ENCODE measurements around the gene OSM. TPM values are rescaled to one million over a fixed set of nuclear protein-coding genes. Genes with fewer than 3 reads are reported as not detected.

The OSM gene
- total RNA-seq, 3 donors from 2014 or later: 1.3 to 2.5 (median 1.3) TPM

DNA sequence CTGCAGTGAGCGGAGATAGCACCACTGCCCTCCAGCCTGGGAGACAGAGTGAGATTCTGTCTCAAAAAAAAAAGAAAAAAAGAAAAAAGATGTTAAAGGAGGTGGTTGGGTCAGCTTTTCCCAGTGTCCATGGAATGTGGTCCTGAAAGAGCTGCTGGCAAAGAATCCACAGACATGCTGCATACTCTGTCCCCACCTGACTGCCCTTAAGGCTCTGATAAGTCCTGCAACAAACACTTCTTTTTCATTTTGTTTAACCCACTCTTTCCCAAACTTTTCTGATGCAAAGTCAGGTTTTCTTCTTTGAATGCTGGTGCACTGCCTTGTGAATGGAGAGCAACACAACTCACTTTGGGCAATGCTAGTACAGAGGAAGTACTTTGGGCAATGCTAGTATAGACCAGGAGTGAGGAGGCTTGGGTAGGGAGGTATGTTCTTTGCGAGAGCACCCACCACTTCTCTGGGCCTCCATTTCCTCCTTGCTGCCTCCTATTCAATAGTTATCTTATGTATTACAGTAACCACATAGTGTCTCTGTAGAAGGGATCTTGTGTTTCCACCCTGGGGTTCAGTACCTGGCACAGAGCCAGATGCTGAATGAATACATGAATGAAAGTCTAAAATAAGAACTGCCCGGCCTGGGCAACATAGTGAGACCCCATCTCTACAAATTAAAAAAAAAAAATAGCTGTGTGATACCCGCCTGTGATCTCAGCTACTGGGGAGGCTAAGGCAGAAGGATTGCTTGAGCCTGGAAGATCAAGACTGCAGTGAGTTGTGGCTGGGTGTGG lies 39.0 kb downstream of the OSM start:
- no peaks in the 10 kb centered on the region for H3K27me3 ChIP-seq
- no peak for DNase-seq (ENCODE audit: low spot score in 2 of 2)
- intact Hi-C loops (cut with DNase I; ENCODE audit: low total_unique reads): loop anchor here (2.0 kb wide), 1 partner anchor 49 kb away; no protein-coding TSS in a partner anchor
- H3K4me3 ChIP-seq: no peak overlapping the region
- no peak overlapping the region for H3K27ac ChIP-seq
- H3K36me3 ChIP-seq: no peaks in the 10 kb centered on the region
- TF ChIP-seq POLR2A (IDR thresholded peaks at IDR 0.05) (no peak), POLR2AphosphoS5 (IDR thresholded peaks at IDR 0.05) (no peak)
- TF ChIP-seq, protein P1, sequence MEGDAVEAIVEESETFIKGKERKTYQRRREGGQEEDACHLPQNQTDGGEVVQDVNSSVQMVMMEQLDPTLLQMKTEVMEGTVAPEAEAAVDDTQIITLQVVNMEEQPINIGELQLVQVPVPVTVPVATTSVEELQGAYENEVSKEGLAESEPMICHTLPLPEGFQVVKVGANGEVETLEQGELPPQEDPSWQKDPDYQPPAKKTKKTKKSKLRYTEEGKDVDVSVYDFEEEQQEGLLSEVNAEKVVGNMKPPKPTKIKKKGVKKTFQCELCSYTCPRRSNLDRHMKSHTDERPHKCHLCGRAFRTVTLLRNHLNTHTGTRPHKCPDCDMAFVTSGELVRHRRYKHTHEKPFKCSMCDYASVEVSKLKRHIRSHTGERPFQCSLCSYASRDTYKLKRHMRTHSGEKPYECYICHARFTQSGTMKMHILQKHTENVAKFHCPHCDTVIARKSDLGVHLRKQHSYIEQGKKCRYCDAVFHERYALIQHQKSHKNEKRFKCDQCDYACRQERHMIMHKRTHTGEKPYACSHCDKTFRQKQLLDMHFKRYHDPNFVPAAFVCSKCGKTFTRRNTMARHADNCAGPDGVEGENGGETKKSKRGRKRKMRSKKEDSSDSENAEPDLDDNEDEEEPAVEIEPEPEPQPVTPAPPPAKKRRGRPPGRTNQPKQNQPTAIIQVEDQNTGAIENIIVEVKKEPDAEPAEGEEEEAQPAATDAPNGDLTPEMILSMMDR (IDR thresholded peaks at IDR 0.05): no peak
- no peaks in the 10 kb centered on the region for H3K9me3 ChIP-seq
- H3K4me1 ChIP-seq: no peaks in the 10 kb centered on the region

DNA sequence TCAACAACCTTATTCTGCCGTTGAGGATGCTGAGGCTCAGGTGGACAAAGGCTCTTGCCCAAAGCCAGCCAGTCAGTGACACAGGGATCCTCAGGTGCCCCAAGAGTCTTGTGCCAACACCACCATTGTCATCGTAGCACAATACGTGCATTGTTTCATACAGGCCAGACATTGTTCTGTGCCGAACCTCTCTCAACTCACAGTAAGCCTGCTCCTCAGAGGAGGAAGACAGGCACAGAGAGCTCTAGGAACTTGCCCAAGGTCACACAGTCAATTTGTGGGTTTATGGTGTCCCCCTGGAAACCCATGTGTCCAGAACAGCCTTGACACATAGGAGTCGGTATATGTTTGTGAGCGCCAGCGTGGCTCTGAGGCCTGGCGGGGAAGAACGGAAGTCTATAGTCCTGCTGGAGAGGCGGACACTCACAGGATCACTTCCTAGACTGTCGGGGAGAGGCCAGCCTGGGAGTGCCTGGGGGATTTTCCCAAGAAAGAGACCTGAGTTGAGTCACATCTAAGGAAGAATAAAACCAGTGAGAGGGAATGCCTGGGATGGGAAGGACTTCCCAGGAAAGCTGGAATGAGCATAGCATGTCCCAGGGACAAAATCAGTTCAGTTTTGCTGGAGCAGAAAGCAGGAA lies 40.3 kb downstream of the OSM start:
- no peaks in the 10 kb centered on the region for H3K9me3 ChIP-seq
- no peaks in the 10 kb centered on the region for H3K4me1 ChIP-seq
- DNase-seq (ENCODE audit: low spot score in 2 of 2): peak in 1 of 2 donors; percentile 62
- intact Hi-C loops (cut with DNase I; ENCODE audit: low total_unique reads): loop anchor here (2.0 kb wide), 1 partner anchor 48 kb away; no protein-coding TSS in a partner anchor
- H3K4me3 ChIP-seq: no peak overlapping the region
- TF ChIP-seq POLR2AphosphoS5 (IDR thresholded peaks at IDR 0.05): peak in 1 of 3 donors; percentile 35
- TF ChIP-seq, protein P1 (IDR thresholded peaks at IDR 0.05): no peak
- H3K36me3 ChIP-seq: no peaks in the 10 kb centered on the region
- peak overlapping the region; percentile 30 to 49 for H3K27ac ChIP-seq
- H3K27me3 ChIP-seq: no peaks in the 10 kb centered on the region

DNA sequence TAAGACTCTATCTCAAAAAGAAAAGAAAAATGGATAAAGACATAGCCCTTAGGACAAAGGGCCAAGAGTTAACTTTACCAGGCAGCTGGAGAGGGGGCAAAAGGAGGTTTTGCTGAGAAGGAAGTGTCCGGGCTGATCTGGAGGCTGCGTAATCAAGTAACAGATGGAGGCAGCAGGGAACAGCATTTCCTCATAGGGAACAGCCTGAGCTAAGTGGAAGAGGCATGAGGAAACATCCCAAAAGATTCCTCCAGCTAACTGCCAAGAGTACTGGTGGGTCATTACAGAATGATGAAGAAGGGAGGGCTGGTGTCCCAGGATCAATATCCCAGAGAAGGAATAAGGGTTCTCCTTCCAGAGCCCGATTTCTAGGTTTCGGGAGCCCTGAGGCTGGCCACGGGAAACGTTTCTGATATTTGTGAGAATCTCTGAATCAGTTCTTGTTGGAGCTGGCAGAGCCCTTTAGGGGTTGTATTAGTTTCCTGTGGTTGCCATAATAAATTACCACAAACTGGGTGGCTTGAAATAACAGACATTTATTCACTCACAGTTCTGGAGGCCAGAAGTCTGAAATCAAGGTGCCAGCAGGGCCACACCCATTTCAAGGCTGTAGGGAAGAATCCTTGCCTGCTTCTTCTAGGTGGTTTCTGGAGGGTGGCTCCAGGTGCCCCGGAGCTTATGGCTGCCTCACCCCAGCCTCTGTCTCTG lies 41.3 kb downstream of the OSM start:
- Histone ChIP-seq H3K27me3 (no peaks in the 10 kb centered on the region), H3K9me3 (no peaks in the 10 kb centered on the region), H3K36me3 (no peaks in the 10 kb centered on the region), H3K27ac (peak overlapping the region; percentile 30 to 49), H3K4me1 (no peaks in the 10 kb centered on the region), H3K4me3 (no peak overlapping the region)
- no peak for DNase-seq (ENCODE audit: low spot score in 2 of 2)
- TF ChIP-seq POLR2AphosphoS5 (IDR thresholded peaks at IDR 0.05) (no peak), POLR2A (IDR thresholded peaks at IDR 0.05) (no peak)
- TF ChIP-seq, protein P1 (IDR thresholded peaks at IDR 0.05): no peak
- intact Hi-C loops (cut with DNase I; ENCODE audit: low total_unique reads): no loop called here

DNA sequence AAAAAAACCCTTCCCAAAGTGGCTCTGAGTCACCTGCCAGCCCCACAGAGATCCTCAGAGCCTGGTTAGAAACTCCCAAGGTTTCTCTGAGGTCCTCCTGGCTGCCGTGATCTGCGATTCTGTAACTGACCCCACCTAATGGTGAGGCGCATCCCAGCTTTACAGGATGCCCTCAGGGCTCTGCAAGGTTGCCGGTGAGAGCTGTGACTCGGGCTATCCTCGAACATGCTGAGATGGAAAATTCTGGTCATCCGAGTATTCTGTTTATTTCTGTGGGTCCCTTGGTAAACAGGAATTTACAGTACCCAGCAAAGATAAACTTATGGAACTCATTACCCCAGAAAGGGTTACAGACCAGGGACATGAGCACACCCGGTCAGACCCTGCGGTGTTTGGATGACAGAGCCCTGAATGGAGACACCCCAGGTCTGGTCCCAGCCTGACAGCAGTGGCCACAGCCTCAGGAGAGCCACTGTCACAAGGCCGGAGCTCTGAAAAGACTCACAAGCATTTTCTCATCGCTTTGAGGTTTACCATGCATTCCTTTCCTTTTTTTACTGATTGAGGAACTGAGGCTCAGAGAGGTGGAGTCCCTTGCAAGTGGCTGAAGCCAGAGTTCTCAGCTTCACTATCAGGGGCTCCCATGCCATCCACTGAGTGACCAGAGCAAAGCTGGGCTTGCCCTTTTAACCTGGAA lies 42.3 kb downstream of the OSM start:
- intact Hi-C loops (cut with DNase I; ENCODE audit: low total_unique reads): no loop called here
- no peak overlapping the region for H3K4me3 ChIP-seq
- TF ChIP-seq, protein P1 (IDR thresholded peaks at IDR 0.05): no peak
- TF ChIP-seq POLR2A (IDR thresholded peaks at IDR 0.05) (no peak), POLR2AphosphoS5 (IDR thresholded peaks at IDR 0.05) (no peak)
- H3K27me3 ChIP-seq: no peaks in the 10 kb centered on the region
- peak overlapping the region; percentile 49 to 52 for H3K27ac ChIP-seq
- no peak for DNase-seq (ENCODE audit: low spot score in 2 of 2)
- no peaks in the 10 kb centered on the region for H3K36me3 ChIP-seq
- no peaks in the 10 kb centered on the region for H3K4me1 ChIP-seq
- H3K9me3 ChIP-seq: no peaks in the 10 kb centered on the region
